Endodermal cell (in vitro differentiated cells): Measurements from ENCODE around the gene NDC80. TPM values are rescaled to one million over a fixed set of nuclear protein-coding genes. Genes with fewer than 3 reads are reported as not detected.

Experiments
- DNase-seq: peaks from one replicate; pipeline ENCODE4 v3.0.0-alpha.2; 2017
- H3K27ac ChIP-seq: 2 replicates; pipeline ENCODE4 v1.5.1; 2013; ENCODE audit warnings: mild to moderate bottlenecking, low read depth, low read length, moderate library complexity
- H3K27me3 ChIP-seq: 2 replicates; pipeline ENCODE4 v1.6.1; 2013; ENCODE audit warnings: mild to moderate bottlenecking, low read length, moderate library complexity; ENCODE audit not compliant: insufficient read depth, control insufficient read depth, poor library complexity, severe bottlenecking
- H3K36me3 ChIP-seq: 2 replicates; pipeline ENCODE4 v1.7.0; 2013; ENCODE audit warnings: mild to moderate bottlenecking, low read length, moderate library complexity; ENCODE audit not compliant: control insufficient read depth, insufficient read depth
- H3K4me1 ChIP-seq: one replicate; pipeline ENCODE4 v1.7.0; 2013; ENCODE audit warnings: low read length; ENCODE audit not compliant: control insufficient read depth, insufficient read depth
- H3K4me3 ChIP-seq: 2 replicates; pipeline ENCODE4 v1.5.1; 2013; ENCODE audit warnings: mild to moderate bottlenecking, low read length, moderate library complexity
- H3K9ac ChIP-seq: 2 replicates; pipeline ENCODE4 v1.6.1; 2013; ENCODE audit warnings: mild to moderate bottlenecking, low read length, moderate library complexity; ENCODE audit not compliant: poor library complexity, severe bottlenecking; ENCODE audit errors: extremely low read depth
- H3K9me3 ChIP-seq: 2 replicates; pipeline ENCODE4 v1.6.1; 2013; ENCODE audit warnings: mild to moderate bottlenecking, low read length, moderate library complexity; ENCODE audit not compliant: control insufficient read depth
- H3K27ac Mint-ChIP-seq: 2 replicates; pipeline ENCODE4 v1.8.0; 2020; ENCODE audit warnings: mixed read lengths
- H3K27me3 Mint-ChIP-seq: 2 replicates; pipeline ENCODE4 v1.8.0; 2021; ENCODE audit warnings: mild to moderate bottlenecking, mixed read lengths; ENCODE audit not compliant: insufficient read depth
- H3K36me3 Mint-ChIP-seq: 2 replicates; pipeline ENCODE4 v1.8.0; 2020; ENCODE audit warnings: low read depth, mixed read lengths
- H3K4me1 Mint-ChIP-seq: 2 replicates; pipeline ENCODE4 v1.8.0; 2020; ENCODE audit warnings: mixed read lengths
- H3K4me3 Mint-ChIP-seq: 2 replicates; pipeline ENCODE4 v1.8.0; 2020; ENCODE audit warnings: mild to moderate bottlenecking, moderate library complexity, mixed read lengths
- H3K9me3 Mint-ChIP-seq: 2 replicates; pipeline ENCODE4 v1.8.0; 2020; ENCODE audit warnings: mild to moderate bottlenecking, mixed read lengths
- CTCF ChIP-seq: fragments of 200-600 bp; sonication (generic); conservative IDR thresholded peaks from 2 replicates; pipeline ENCODE4 v1.5.0; 2021; ENCODE audit warnings: antibody characterized with exemption, mild to moderate bottlenecking
- WGBS, 2 experiments: methylation state at CpG; one replicate each; pipeline versions ENCODE4 v1.1.5 to v1.1.7; 2013; ENCODE audit warnings: missing lambda C conversion rate in 2 of 2, mixed read lengths in 1 of 2; ENCODE audit not compliant: insufficient coverage in 1 of 2, insufficient read length in 1 of 2; 5-methylcytosine and 5-hydroxymethylcytosine counted together
- total RNA-seq, 2 donors: library from RNA; stranded (reverse); fragmentation: NEBNext Ultra II Directional in 1 of 2; extraction: Animal tissue kit (Norgen Biotek cat#: 25700) in 1 of 2; gene quantifications; 2 replicates in 1 of 2; 3 replicates in 1 of 2; pipeline ENCODE4 v1.2.1, GENCODE V29; 2021

The NDC80 gene
- total RNA-seq, 2 donors from 2014 or later: 29.7 to 61.8 TPM

DNA sequence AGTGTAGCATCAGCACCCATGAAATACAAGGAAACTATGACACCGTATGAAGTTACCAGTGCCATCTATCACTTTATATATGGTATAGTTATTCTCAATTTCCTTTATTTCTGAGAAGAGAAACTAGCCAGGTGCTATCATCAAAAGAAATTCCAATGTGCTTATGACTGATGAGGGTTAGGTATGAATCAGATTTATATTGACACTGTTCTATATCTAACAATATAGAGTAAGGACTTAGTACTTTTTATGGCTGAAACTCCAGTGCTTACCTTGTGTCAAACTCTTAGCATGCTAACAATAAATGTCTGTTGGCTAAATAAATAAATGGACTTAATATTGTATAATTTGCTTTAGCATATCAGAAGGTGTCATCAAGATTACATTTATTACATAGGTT lies 7.0 kb upstream of the NDC80 start:
- Mint-ChIP-seq H3K4me3 (no peak overlapping the region), H3K4me1 (peaks cover 4% of the 10 kb centered on the region), H3K36me3 (peaks cover 43% of the 10 kb centered on the region), H3K27ac (no peak overlapping the region), H3K9me3 (peaks cover 4% of the 10 kb centered on the region), H3K27me3 (no peaks in the 10 kb centered on the region)
- no CpG with 5 or more reads among the region's 1 CpG for WGBS, 2 experiments
- Histone ChIP-seq H3K9me3 (peaks cover 9% of the 10 kb centered on the region), H3K4me3 (no peak overlapping the region), H3K27me3 (no peaks in the 10 kb centered on the region), H3K9ac (no peak overlapping the region), H3K4me1 (no peaks in the 10 kb centered on the region), H3K36me3 (peaks cover 43% of the 10 kb centered on the region), H3K27ac (no peak overlapping the region)
- TF ChIP-seq CTCF: no peak
- no peak for DNase-seq

GRCh38 chr18:2568129-2568528 lies 3.2 kb upstream of the NDC80 start:
- TF ChIP-seq CTCF: no peak
- H3K4me1 ChIP-seq: peaks cover 4% of the 10 kb centered on the region
- H3K9me3 Mint-ChIP-seq: peaks cover 4% of the 10 kb centered on the region
- H3K36me3 ChIP-seq: peaks cover 26% of the 10 kb centered on the region
- H3K27me3 Mint-ChIP-seq: no peaks in the 10 kb centered on the region
- WGBS, 2 experiments: 80 to 98% methylated on average over 1 to 5 of the region's 6 CpGs
- H3K9ac ChIP-seq: no peak overlapping the region
- peaks cover 9% of the 10 kb centered on the region for H3K9me3 ChIP-seq
- no peak overlapping the region for H3K4me3 ChIP-seq
- H3K27ac Mint-ChIP-seq: no peak overlapping the region
- no peak overlapping the region for H3K27ac ChIP-seq
- no peak overlapping the region for H3K4me3 Mint-ChIP-seq
- H3K27me3 ChIP-seq: no peaks in the 10 kb centered on the region
- H3K4me1 Mint-ChIP-seq: peaks cover 20% of the 10 kb centered on the region
- H3K36me3 Mint-ChIP-seq: peaks cover 28% of the 10 kb centered on the region
- DNase-seq: no peak

DNA sequence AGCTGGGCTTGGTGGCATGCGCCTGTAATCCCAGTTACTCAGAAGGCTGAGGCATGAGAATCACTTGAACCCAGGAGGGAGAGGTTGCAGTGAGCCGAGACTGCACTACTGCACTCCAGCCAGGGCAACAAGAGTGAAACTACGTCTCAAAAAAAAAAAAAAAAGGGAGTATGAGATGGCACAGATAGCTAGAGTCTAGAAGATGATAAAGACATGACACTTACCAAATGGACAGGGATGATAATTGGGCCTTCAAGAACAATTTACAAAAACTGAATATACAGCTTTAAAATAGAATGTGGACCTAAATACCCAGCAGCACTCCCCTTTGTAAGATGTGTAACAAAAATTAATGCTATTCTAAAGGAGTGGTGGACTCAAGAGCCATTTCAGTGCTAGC lies 2.8 kb upstream of the NDC80 start:
- Histone ChIP-seq H3K36me3 (peaks cover 26% of the 10 kb centered on the region), H3K27me3 (no peaks in the 10 kb centered on the region), H3K4me3 (no peak overlapping the region), H3K9me3 (peaks cover 9% of the 10 kb centered on the region), H3K27ac (no peak overlapping the region), H3K4me1 (peaks cover 4% of the 10 kb centered on the region), H3K9ac (no peak overlapping the region)
- DNase-seq: no peak
- Mint-ChIP-seq H3K27ac (no peak overlapping the region), H3K4me1 (peaks cover 23% of the 10 kb centered on the region), H3K4me3 (no peak overlapping the region), H3K36me3 (peaks cover 27% of the 10 kb centered on the region), H3K27me3 (no peaks in the 10 kb centered on the region), H3K9me3 (peaks cover 4% of the 10 kb centered on the region)
- TF ChIP-seq CTCF: no peak
- WGBS, 2 experiments: 96 to 97% methylated on average over 3 of the region's 3 CpGs
